GM21447 (cell line): ENCODE results near the gene DCANP1.

Experiments
- ATAC-seq: cut with Tn5 transposase; IDR thresholded peaks from one replicate; pipeline ENCODE4 v1.9.1; 2021; ENCODE audit not compliant: unreplicated experiment

DCANP1 gene

GRCh38 chr5:135426102-135427082 is 20.8 kb downstream of the DCANP1 start:
- peak; percentile 73 for ATAC-seq

- ATAC-seq, result no peak
Observed at GRCh38 chr5:135425641-135426040, 21.5 kb downstream of the DCANP1 start.

- ATAC-seq, result no peak
Observed at GRCh38 chr5:135423846-135424168, 23.3 kb downstream of the DCANP1 start.

GRCh38 chr5:135423146-135423845 is 23.9 kb downstream of the DCANP1 start:
- no peak for ATAC-seq

- no peak for ATAC-seq
Observed at GRCh38 chr5:135422419-135422818, 24.7 kb downstream of the DCANP1 start.

GRCh38 chr5:135417083-135417482 is 30.1 kb downstream of the DCANP1 start:
- ATAC-seq, result no peak

GRCh38 chr5:135405082-135405481 is 42.1 kb downstream of the DCANP1 start:
- ATAC-seq, result no peak

GRCh38 chr5:135402031-135402430 is 45.1 kb downstream of the DCANP1 start:
- no peak for ATAC-seq

GRCh38 chr5:135400866-135401265 is 46.3 kb downstream of the DCANP1 start:
- ATAC-seq, result no peak

GRCh38 chr5:135399794-135400542 is 47.2 kb downstream of the DCANP1 start:
- ATAC-seq, result no peak

GRCh38 chr5:135398855-135399793 is 48.0 kb downstream of the DCANP1 start, which contains the start of gene MACROH2A1:
Gene MACROH2A1 (minus strand): TSS chr5:135399231. CDS start chr5:135389093, 10,138 bp downstream.
- peak; percentile 79 for ATAC-seq

- ATAC-seq, result peak; percentile 37
Observed at GRCh38 chr5:135398160-135398854, 48.8 kb downstream of the DCANP1 start.

- ATAC-seq, result no peak
Observed at GRCh38 chr5:135397084-135397483, 50.1 kb downstream of the DCANP1 start.

GRCh38 chr5:135396459-135397055 is 50.6 kb downstream of the DCANP1 start:
- ATAC-seq, result no peak

GRCh38 chr5:135395866-135396265 is 51.3 kb downstream of the DCANP1 start:
- no peak for ATAC-seq

- no peak for ATAC-seq
Observed at GRCh38 chr5:135395451-135395850, 51.7 kb downstream of the DCANP1 start.
